ENCODE data around the gene SIN3B.

DNA sequence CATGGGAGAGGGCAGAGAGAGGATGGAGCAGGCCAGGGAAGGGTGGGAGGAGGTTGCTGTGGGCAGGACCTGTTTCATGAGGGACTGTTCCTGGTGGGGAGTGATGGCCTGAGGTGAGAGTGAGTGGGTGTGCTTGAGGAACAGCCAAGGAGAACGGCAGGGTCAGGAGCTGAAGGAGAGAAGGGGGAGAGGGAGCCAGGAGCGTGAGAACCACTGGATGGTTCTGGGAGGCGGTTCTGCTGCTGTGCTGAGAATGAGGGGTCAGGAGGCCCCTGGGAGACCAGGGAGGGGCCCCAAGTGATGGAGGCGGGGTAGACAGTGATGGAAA lies 7.8 kb downstream of the SIN3B start:
- TF ChIP-seq EP300 (IDR thresholded peaks at IDR 0.05; ENCODE audit: borderline replicate concordance) (no peak), CREB1 (IDR thresholded peaks at IDR 0.05; ENCODE audit: low read depth) (no peak), EGR1 (IDR thresholded peaks at IDR 0.05) (no peak), YY1 (IDR thresholded peaks at IDR 0.05; ENCODE audit: low read depth) (no peak), CEBPB (IDR thresholded peaks at IDR 0.05) (no peak), NFIC (IDR thresholded peaks at IDR 0.05) (no peak)

All from Ishikawa (cell line).